HEK293 (cell line): Measurements from ENCODE around the gene PNKD.

Experiments
- FEZF1 ChIP-seq: fragments of 450-650 bp; formaldehyde crosslinking; IDR thresholded peaks from 2 replicates; pipeline ENCODE4 v1.5.1; 2016; ENCODE audit warnings: missing biosample characterization, missing genetic modification characterization
- GLIS2 ChIP-seq: fragments of 450-650 bp; formaldehyde crosslinking; IDR thresholded peaks from 2 replicates; pipeline ENCODE4 v1.5.1; 2016; ENCODE audit warnings: missing biosample characterization, missing genetic modification characterization
- KLF10 ChIP-seq: fragments of 450-650 bp; IDR thresholded peaks from 2 replicates; pipeline ENCODE4 v1.5.1; 2018; ENCODE audit warnings: missing biosample characterization, mild to moderate bottlenecking, missing genetic modification characterization
- ZBTB8A ChIP-seq: fragments of 450-650 bp; formaldehyde crosslinking; IDR thresholded peaks from 2 replicates; pipeline ENCODE4 v1.5.1; 2016; ENCODE audit warnings: missing biosample characterization, missing genetic modification characterization
- ZEB2 ChIP-seq: fragments of 450-650 bp; formaldehyde crosslinking; IDR thresholded peaks from 2 replicates; pipeline ENCODE4 v1.5.1; 2016; ENCODE audit warnings: missing biosample characterization, missing genetic modification characterization
- ZIC2 ChIP-seq: fragments of 450-650 bp; formaldehyde crosslinking; IDR thresholded peaks from 2 replicates; pipeline ENCODE4 v1.5.1; 2016; ENCODE audit warnings: missing biosample characterization, missing genetic modification characterization
- ZNF202 ChIP-seq: fragments of 450-650 bp; formaldehyde crosslinking; IDR thresholded peaks from 2 replicates; pipeline ENCODE4 v1.5.1; 2016; ENCODE audit warnings: missing biosample characterization, missing genetic modification characterization, borderline replicate concordance
- ZNF248 ChIP-seq: fragments of 450-650 bp; formaldehyde crosslinking; IDR thresholded peaks from 2 replicates; pipeline ENCODE4 v1.5.1; 2017; ENCODE audit warnings: missing biosample characterization, missing genetic modification characterization
- ZNF341 ChIP-seq: fragments of 450-650 bp; formaldehyde crosslinking; IDR thresholded peaks from 2 replicates; pipeline ENCODE4; 2016; ENCODE audit warnings: low read depth, missing biosample characterization, missing genetic modification characterization
- ZNF37A ChIP-seq: fragments of 450-650 bp; IDR thresholded peaks from 2 replicates; pipeline ENCODE4 v1.5.1; 2018; ENCODE audit warnings: missing biosample characterization, missing genetic modification characterization
- ZNF48 ChIP-seq: fragments of 450-650 bp; formaldehyde crosslinking; IDR thresholded peaks from 2 replicates; pipeline ENCODE4 v1.5.1; 2016; ENCODE audit warnings: missing biosample characterization, missing genetic modification characterization
- ZNF624 ChIP-seq: fragments of 450-650 bp; formaldehyde crosslinking; IDR thresholded peaks from 2 replicates; pipeline ENCODE4 v1.5.1; 2017; ENCODE audit warnings: missing biosample characterization, missing genetic modification characterization
- ZNF664 ChIP-seq: fragments of 450-650 bp; formaldehyde crosslinking; IDR thresholded peaks from 2 replicates; pipeline ENCODE4 v1.5.1; 2016; ENCODE audit warnings: missing biosample characterization, missing genetic modification characterization
- ZNF768 ChIP-seq: fragments of 450-650 bp; formaldehyde crosslinking; IDR thresholded peaks from 2 replicates; pipeline ENCODE4 v1.5.1; 2018; ENCODE audit warnings: missing biosample characterization, mild to moderate bottlenecking, missing genetic modification characterization
- TF ChIP-seq, protein P1 (sequence below): fragments of 450-650 bp; formaldehyde crosslinking; conservative IDR thresholded peaks from 2 replicates; pipeline ENCODE4 v1.5.1; 2016; ENCODE audit warnings: low read depth, missing biosample characterization, missing genetic modification characterization
- TF ChIP-seq, protein P2 (sequence below): fragments of 450-650 bp; formaldehyde crosslinking; IDR thresholded peaks from 2 replicates; pipeline ENCODE4 v1.5.1; 2016; ENCODE audit warnings: missing biosample characterization, missing genetic modification characterization
- TF ChIP-seq, protein P3 (sequence below): fragments of 450-650 bp; formaldehyde crosslinking; IDR thresholded peaks from 2 replicates; pipeline ENCODE4 v1.5.1; 2016; ENCODE audit warnings: missing biosample characterization, missing genetic modification characterization, borderline replicate concordance
- TF ChIP-seq, protein P4 (sequence below): fragments of 450-650 bp; formaldehyde crosslinking; IDR thresholded peaks from 2 replicates; pipeline ENCODE4 v1.5.1; 2016; ENCODE audit warnings: missing biosample characterization, missing genetic modification characterization
- TF ChIP-seq, protein P5 (sequence below): fragments of 450-650 bp; formaldehyde crosslinking; IDR thresholded peaks from 2 replicates; pipeline ENCODE4 v1.5.1; 2016; ENCODE audit warnings: missing biosample characterization, missing genetic modification characterization
- TF ChIP-seq, protein P6 (sequence below): fragments of 450-650 bp; formaldehyde crosslinking; IDR thresholded peaks from 2 replicates; pipeline ENCODE4; 2016; ENCODE audit warnings: missing biosample characterization, missing genetic modification characterization
- TF ChIP-seq, protein P7 (sequence below): fragments of 450-650 bp; formaldehyde crosslinking; IDR thresholded peaks from 2 replicates; pipeline ENCODE4 v1.5.1; 2017; ENCODE audit warnings: missing biosample characterization, missing genetic modification characterization

The PNKD gene

DNA sequence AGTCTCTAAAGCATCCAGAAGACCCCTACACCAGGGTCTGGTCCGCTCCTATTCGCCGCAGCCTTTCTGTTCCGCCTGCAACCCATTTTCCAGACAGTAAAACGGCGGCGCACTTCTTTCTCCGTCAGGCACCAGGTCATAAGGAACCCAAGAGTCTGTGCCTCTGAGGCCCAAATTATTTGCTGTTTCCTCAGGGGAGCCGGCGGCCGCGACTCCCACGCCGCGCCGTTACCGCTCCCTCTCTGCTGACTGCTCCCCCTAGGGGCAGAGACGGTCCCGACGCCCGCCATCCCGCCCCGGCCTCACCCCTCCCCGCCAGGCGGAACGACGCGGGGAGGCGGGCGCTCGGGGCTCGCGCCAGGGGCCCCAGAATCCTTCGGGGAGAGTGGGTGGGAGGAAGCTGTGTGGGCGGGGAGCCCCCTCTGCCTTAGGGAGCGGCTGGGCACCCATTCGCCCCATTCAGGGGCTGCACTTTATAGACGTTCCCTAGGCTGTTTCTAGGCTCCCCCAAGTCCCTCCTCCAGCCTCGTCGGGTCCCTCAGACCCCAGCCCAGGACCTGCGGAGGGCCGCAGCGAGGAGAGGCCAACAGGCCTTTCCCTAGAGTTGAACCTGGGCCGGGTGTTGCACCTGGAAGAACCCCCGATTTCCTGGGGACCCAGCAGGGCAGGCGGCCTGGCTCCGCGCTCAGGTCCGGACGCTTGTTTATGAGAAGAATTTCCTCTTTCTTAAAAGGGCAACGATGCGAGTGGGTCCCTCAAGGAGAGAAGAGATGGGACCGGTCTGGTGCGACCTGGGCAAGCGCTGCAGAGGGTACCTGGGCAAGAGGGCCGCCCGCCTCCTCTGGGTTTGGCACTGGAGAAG is 125.7 kb downstream of the PNKD start (continued):
- TF ChIP-seq, protein P1, sequence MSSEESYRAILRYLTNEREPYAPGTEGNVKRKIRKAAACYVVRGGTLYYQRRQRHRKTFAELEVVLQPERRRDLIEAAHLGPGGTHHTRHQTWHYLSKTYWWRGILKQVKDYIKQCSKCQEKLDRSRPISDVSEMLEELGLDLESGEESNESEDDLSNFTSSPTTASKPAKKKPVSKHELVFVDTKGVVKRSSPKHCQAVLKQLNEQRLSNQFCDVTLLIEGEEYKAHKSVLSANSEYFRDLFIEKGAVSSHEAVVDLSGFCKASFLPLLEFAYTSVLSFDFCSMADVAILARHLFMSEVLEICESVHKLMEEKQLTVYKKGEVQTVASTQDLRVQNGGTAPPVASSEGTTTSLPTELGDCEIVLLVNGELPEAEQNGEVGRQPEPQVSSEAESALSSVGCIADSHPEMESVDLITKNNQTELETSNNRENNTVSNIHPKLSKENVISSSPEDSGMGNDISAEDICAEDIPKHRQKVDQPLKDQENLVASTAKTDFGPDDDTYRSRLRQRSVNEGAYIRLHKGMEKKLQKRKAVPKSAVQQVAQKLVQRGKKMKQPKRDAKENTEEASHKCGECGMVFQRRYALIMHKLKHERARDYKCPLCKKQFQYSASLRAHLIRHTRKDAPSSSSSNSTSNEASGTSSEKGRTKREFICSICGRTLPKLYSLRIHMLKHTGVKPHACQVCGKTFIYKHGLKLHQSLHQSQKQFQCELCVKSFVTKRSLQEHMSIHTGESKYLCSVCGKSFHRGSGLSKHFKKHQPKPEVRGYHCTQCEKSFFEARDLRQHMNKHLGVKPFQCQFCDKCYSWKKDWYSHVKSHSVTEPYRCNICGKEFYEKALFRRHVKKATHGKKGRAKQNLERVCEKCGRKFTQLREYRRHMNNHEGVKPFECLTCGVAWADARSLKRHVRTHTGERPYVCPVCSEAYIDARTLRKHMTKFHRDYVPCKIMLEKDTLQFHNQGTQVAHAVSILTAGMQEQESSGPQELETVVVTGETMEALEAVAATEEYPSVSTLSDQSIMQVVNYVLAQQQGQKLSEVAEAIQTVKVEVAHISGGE (tag by site-specific recombination), result peak; percentile 64
- TF ChIP-seq, protein P2, sequence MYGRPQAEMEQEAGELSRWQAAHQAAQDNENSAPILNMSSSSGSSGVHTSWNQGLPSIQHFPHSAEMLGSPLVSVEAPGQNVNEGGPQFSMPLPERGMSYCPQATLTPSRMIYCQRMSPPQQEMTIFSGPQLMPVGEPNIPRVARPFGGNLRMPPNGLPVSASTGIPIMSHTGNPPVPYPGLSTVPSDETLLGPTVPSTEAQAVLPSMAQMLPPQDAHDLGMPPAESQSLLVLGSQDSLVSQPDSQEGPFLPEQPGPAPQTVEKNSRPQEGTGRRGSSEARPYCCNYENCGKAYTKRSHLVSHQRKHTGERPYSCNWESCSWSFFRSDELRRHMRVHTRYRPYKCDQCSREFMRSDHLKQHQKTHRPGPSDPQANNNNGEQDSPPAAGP (tag by site-specific recombination), result peak; percentile 86
- TF ChIP-seq ZIC2 (tag by site-specific recombination), result peak; percentile 88
- peak; percentile 80 for TF ChIP-seq KLF10 (tag by site-specific recombination)
- TF ChIP-seq ZEB2 (tag by site-specific recombination), result peak; percentile 90
- TF ChIP-seq ZNF48 (tag by site-specific recombination), result no peak
- no peak for TF ChIP-seq ZNF624 (tag by site-specific recombination)
- TF ChIP-seq, protein P3, sequence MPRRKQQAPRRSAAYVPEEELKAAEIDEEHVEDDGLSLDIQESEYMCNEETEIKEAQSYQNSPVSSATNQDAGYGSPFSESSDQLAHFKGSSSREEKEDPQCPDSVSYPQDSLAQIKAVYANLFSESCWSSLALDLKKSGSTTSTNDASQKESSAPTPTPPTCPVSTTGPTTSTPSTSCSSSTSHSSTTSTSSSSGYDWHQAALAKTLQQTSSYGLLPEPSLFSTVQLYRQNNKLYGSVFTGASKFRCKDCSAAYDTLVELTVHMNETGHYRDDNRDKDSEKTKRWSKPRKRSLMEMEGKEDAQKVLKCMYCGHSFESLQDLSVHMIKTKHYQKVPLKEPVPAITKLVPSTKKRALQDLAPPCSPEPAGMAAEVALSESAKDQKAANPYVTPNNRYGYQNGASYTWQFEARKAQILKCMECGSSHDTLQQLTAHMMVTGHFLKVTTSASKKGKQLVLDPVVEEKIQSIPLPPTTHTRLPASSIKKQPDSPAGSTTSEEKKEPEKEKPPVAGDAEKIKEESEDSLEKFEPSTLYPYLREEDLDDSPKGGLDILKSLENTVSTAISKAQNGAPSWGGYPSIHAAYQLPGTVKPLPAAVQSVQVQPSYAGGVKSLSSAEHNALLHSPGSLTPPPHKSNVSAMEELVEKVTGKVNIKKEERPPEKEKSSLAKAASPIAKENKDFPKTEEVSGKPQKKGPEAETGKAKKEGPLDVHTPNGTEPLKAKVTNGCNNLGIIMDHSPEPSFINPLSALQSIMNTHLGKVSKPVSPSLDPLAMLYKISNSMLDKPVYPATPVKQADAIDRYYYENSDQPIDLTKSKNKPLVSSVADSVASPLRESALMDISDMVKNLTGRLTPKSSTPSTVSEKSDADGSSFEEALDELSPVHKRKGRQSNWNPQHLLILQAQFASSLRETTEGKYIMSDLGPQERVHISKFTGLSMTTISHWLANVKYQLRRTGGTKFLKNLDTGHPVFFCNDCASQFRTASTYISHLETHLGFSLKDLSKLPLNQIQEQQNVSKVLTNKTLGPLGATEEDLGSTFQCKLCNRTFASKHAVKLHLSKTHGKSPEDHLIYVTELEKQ (tag by site-specific recombination), result 0 out of 2 replicates have a peak, but pooled peaks have one; percentile 20
- TF ChIP-seq, protein P4, sequence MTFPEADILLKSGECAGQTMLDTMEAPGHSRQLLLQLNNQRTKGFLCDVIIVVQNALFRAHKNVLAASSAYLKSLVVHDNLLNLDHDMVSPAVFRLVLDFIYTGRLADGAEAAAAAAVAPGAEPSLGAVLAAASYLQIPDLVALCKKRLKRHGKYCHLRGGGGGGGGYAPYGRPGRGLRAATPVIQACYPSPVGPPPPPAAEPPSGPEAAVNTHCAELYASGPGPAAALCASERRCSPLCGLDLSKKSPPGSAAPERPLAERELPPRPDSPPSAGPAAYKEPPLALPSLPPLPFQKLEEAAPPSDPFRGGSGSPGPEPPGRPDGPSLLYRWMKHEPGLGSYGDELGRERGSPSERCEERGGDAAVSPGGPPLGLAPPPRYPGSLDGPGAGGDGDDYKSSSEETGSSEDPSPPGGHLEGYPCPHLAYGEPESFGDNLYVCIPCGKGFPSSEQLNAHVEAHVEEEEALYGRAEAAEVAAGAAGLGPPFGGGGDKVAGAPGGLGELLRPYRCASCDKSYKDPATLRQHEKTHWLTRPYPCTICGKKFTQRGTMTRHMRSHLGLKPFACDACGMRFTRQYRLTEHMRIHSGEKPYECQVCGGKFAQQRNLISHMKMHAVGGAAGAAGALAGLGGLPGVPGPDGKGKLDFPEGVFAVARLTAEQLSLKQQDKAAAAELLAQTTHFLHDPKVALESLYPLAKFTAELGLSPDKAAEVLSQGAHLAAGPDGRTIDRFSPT, result peak; percentile 63
- peak; percentile 69; the same call in 1 of the 2 replicates for TF ChIP-seq ZNF768 (tag by site-specific recombination)
- TF ChIP-seq, protein P5, sequence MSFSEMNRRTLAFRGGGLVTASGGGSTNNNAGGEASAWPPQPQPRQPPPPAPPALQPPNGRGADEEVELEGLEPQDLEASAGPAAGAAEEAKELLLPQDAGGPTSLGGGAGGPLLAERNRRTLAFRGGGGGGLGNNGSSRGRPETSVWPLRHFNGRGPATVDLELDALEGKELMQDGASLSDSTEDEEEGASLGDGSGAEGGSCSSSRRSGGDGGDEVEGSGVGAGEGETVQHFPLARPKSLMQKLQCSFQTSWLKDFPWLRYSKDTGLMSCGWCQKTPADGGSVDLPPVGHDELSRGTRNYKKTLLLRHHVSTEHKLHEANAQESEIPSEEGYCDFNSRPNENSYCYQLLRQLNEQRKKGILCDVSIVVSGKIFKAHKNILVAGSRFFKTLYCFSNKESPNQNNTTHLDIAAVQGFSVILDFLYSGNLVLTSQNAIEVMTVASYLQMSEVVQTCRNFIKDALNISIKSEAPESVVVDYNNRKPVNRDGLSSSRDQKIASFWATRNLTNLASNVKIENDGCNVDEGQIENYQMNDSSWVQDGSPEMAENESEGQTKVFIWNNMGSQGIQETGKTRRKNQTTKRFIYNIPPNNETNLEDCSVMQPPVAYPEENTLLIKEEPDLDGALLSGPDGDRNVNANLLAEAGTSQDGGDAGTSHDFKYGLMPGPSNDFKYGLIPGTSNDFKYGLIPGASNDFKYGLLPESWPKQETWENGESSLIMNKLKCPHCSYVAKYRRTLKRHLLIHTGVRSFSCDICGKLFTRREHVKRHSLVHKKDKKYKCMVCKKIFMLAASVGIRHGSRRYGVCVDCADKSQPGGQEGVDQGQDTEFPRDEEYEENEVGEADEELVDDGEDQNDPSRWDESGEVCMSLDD, result peak; percentile 92
- TF ChIP-seq ZNF37A (tag by site-specific recombination), result peak; percentile 88
- TF ChIP-seq GLIS2 (tag by site-specific recombination), result peak; percentile 91
- TF ChIP-seq ZNF341 (tag by site-specific recombination), result peak; percentile 54; the same call in 1 of the 2 replicates
- TF ChIP-seq ZNF248 (tag by site-specific recombination), result no peak
- peak; percentile 33; the same call in 1 of the 2 replicates for TF ChIP-seq FEZF1
- TF ChIP-seq, protein P6, sequence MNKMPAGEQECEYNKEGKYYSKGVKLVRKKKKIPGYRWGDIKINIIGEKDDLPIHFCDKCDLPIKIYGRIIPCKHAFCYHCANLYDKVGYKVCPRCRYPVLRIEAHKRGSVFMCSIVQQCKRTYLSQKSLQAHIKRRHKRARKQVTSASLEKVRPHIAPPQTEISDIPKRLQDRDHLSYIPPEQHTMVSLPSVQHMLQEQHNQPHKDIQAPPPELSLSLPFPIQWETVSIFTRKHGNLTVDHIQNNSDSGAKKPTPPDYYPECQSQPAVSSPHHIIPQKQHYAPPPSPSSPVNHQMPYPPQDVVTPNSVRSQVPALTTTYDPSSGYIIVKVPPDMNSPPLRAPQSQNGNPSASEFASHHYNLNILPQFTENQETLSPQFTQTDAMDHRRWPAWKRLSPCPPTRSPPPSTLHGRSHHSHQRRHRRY, result no peak
- peak; percentile 99 for TF ChIP-seq ZBTB8A (tag by site-specific recombination)
- TF ChIP-seq ZNF202 (tag by site-specific recombination), result no peak
- TF ChIP-seq, protein P7, sequence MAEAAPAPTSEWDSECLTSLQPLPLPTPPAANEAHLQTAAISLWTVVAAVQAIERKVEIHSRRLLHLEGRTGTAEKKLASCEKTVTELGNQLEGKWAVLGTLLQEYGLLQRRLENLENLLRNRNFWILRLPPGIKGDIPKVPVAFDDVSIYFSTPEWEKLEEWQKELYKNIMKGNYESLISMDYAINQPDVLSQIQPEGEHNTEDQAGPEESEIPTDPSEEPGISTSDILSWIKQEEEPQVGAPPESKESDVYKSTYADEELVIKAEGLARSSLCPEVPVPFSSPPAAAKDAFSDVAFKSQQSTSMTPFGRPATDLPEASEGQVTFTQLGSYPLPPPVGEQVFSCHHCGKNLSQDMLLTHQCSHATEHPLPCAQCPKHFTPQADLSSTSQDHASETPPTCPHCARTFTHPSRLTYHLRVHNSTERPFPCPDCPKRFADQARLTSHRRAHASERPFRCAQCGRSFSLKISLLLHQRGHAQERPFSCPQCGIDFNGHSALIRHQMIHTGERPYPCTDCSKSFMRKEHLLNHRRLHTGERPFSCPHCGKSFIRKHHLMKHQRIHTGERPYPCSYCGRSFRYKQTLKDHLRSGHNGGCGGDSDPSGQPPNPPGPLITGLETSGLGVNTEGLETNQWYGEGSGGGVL (tag by site-specific recombination), result peak; percentile 89
- 0 out of 2 replicates have a peak, but pooled peaks have one; percentile 6 for TF ChIP-seq ZNF664 (tag by site-specific recombination)
